ENCODE results near the gene S100A2. TPM values are rescaled to one million over a fixed set of nuclear protein-coding genes. Genes with fewer than 3 reads are reported as not detected.
"Not testable (repeated sequence)": the region's sequence is repeated elsewhere in the genome, so short reads cannot be mapped to it uniquely, and the experiment has no call there.

S100A2 gene
- total RNA-seq, 2 donors from 2014 or later, result 0.48 TPM; not detected in 1

DNA sequence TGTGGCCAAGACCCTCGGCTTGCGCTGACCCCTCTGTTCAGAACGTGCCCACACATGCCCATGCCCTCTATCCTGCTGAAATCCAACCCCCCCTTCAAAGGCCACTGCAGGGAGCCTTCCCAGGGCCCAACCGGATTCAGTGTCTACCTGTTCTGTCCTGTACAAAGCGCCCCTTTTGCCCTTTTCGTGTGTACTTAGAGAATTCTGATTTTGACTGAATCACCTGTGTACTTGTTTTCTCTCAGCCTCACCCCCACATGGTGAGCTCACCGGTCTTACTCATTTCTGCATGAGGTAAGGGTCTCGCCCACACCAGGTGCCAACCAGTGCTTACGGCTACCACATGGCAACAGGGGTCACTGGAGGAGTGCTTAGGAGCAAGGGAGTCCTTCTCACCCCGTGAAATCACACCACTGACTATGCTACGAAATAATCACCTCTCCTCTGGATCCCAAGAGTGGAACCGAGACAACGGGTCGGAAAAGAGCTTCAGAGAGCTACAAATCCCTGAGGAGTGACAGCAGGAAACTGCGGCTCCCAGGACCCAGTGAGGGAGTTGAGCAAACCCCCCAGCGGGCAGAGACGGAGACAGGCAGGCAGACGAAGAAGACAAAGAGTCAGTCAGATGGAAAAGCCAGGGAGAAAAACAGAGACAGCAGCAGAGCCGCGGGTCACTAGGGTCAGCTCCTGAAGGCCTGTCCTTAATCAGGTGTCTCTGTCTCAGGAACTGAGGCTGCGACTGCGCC is 2.1 kb upstream of the S100A2 start:
- peak overlapping the region; percentile 30 for H3K4me3 Mint-ChIP-seq

DNA sequence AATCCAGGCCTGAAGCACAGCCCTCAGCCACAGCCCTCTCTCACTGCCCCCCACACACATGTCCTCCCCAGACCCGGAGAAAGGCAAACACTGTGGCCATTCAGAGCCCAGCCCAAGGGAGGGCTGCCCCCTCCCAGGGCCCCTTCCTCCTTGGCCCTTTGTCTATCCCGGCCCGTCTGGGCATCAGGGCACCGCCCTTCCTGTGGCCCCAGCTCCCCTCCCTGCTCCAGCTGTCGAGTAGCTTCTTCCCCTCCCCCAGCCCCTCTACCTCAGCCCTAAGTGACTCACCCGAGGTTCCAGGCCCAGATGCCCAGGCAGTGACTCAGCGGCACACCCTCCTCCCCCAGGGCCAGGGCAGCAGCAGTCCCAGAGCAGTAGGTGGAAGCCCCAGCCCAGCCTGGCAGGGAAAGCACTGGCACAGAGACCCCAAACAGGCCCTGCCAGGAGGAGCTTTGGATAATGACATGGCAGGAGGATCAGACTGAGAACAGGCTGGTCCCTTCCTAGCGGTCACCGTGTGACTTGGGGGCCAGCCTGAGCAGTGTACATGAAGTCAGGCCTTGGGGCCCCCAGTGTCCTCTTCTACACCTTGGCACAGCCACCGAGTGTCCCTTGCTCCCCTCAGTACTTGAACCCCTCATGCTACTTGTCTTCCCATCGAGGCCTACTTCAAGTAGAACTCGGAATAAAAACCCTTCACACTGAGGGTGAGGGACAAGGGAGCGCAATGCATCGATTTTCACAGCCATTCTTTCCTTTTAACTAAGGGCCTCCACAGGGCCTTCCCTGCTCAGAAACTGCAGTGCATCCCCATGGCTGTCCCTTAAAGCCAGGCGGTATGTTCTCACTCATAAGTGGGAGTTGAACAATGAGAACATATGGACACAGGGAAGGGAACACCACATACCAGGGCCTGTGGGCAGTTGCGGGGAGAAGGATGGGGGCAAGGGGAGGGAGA is 1.0 kb upstream of the S100A2 start:
- Mint-ChIP-seq H3K27ac (peak overlapping the region; percentile 91 to 93), H3K9me3 (no peaks in the 10 kb centered on the region), H3K36me3 (no peaks in the 10 kb centered on the region), H3K4me1 (ENCODE audit: low read depth in 2 of 2) (peaks cover 26 to 28% of the 10 kb centered on the region in 2 donors), H3K4me3 (peak overlapping the region; percentile 55), H3K27me3 (peaks cover 15 to 16% of the 10 kb centered on the region in 2 donors)
- ATAC-seq, result peak; percentile 95
- DNase-seq (ENCODE audit: low spot score), result peak; percentile 90

More for the DNA sequence above, 2.1 kb upstream of the S100A2 start:
- H3K36me3 Mint-ChIP-seq, result no peaks in the 10 kb centered on the region
- no peaks in the 10 kb centered on the region for H3K9me3 Mint-ChIP-seq
- H3K4me1 Mint-ChIP-seq (ENCODE audit: low read depth in 2 of 2), result peaks cover 30 to 31% of the 10 kb centered on the region in 2 donors
- peak overlapping the region; percentile 70 to 91 for H3K27ac Mint-ChIP-seq
- DNase-seq (ENCODE audit: low spot score) (no peak), ATAC-seq (no peak)
- H3K27me3 Mint-ChIP-seq, result peaks cover 16 to 17% of the 10 kb centered on the region in 2 donors

DNA sequence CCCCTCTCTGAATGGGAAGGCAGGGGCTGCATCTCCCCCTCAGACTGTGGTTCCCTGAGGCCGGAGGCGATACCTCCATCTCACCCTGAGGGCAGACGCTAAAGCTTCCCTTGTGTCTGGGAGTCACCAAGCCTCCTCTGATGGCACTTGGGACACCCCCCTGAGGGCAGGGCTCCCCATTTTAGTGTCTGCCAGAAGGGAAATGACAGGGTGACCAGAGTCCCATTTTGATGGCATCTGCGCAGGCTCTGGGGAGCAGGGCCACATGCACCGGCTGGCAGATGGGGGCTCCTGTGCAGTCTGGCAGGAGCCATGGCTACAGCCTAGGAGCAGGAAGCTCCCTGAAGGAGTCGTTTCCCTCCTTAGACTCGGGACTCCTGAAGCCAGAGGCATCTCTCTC is 1.7 kb downstream of the S100A2 start:
- DNase-seq (ENCODE audit: low spot score) (no peak), ATAC-seq (no peak)
- H3K27ac Mint-ChIP-seq, result no peak overlapping the region
- H3K9me3 Mint-ChIP-seq, result no peaks in the 10 kb centered on the region
- H3K4me1 Mint-ChIP-seq (ENCODE audit: low read depth in 2 of 2), result peaks cover 23 to 28% of the 10 kb centered on the region in 2 donors
- no peaks in the 10 kb centered on the region for H3K27me3 Mint-ChIP-seq
- H3K4me3 Mint-ChIP-seq, result no peak overlapping the region
- H3K36me3 Mint-ChIP-seq, result no peaks in the 10 kb centered on the region

DNA sequence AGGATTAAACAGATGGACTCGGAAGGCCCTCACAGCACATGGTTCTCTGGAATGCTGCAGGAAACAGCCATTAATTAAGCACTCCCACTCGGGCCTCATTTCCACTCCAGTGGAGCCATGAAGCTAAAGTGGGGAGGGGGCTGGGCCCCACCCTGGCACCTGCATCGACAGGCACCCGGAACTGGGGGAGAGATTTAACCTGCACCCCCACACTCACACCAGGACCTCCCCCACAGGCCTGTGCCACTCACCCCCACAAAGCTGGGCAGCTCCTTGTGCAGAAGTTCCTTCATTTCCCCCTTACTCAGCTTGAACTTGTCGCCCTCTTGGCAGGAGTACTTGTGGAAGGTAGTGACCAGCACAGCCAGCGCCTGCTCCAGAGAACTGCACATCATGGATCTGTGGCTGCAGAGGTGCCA is 2.2 kb downstream of the S100A2 start:
- H3K27ac Mint-ChIP-seq, result no peak overlapping the region
- H3K27me3 Mint-ChIP-seq, result no peaks in the 10 kb centered on the region
- peaks cover 20 to 24% of the 10 kb centered on the region in 2 donors for H3K4me1 Mint-ChIP-seq (ENCODE audit: low read depth in 2 of 2)
- no peaks in the 10 kb centered on the region for H3K9me3 Mint-ChIP-seq
- DNase-seq (ENCODE audit: low spot score) (no peak), ATAC-seq (no peak)
- no peaks in the 10 kb centered on the region for H3K36me3 Mint-ChIP-seq
- H3K4me3 Mint-ChIP-seq, result no peak overlapping the region

DNA sequence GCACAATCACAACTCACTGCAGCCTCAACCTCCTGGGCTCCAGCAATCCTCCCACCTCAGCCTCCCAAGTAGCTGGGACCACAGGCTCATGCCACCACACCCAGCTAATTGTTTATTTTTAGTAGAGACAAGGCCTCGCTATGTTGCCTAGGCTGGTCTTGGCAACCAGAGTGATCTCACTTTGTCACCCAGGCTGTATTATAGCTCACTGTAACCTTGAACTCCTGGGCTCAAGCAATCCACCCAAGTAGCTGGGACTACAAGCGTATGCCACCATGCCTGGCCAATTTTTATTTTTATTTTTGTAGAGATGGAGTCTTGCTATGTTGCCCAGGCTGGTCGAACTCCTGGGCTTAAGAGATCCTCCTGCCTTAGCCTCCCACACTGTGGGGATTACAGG is 3.6 kb downstream of the S100A2 start:
- H3K4me3 Mint-ChIP-seq; H3K36me3 Mint-ChIP-seq; ATAC-seq; DNase-seq (ENCODE audit: low spot score); H3K27me3 Mint-ChIP-seq; H3K27ac Mint-ChIP-seq; H3K9me3 Mint-ChIP-seq: not testable (repeated sequence)
- H3K4me1 Mint-ChIP-seq (ENCODE audit: low read depth in 2 of 2), result peaks cover 13% of the 10 kb centered on the region in 2 donors

DNA sequence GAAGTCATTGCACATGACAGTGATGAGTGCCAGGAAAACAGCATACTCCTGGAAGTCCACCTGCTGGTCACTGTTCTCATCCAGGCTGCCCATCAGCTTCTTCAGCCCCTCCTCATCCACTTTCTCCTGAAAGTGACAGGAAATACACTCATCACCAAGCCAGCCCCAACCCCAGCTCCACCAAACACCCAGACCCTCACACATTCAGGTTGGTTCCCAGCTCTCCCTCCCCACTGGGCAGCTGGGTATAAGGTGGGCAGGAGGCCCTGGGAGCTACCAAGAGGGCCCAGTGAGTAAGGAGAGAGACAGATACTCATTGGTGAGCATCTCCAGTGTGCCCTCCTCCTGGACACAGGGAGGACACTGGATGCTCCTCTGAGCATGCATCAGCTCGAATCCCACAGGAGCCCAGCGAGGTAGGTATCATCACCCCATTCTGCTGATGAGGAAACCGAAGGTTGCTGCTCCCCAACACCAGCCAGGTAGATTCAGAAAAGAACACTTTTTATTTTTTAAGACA is 4.1 kb downstream of the S100A2 start:
- Mint-ChIP-seq H3K4me1 (ENCODE audit: low read depth in 2 of 2) (peaks cover 8% of the 10 kb centered on the region in 2 donors), H3K9me3 (no peaks in the 10 kb centered on the region), H3K27ac (no peak overlapping the region), H3K36me3 (no peaks in the 10 kb centered on the region), H3K27me3 (no peaks in the 10 kb centered on the region), H3K4me3 (no peak overlapping the region)
- ATAC-seq (no peak), DNase-seq (ENCODE audit: low spot score) (no peak)

DNA sequence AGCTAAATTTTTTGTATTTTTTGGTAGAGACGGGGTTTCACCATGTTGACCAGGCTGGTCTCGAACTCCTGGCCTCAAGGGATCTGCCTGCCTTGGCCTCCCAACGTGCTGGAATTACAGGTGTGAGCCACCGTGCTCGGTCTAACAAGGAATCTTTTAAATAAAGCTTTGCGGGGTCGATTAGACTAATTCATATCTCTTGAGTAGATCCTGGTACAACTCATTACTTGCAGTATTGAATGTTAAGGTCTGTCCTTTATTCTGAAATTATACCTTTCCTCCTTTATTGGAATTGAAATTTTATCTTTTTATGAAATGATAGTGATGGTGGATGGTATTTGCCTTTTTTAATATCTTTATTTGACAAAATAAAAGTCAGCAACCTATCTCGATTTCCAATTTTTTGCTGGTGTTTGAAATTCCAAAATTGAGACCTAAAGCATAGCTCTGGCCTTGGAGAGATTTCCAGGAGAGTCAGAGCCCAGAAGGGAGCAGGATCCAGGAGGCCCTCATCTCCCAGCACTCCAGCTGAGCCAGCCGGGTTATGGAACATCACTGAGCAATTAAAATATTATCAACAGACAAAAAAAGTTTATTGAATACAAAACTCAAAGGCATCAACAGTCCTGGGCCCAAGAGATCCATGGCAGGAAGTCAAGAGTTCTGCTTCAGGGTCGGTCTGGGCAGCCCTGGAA is 4.7 kb downstream of the S100A2 start:
- Mint-ChIP-seq H3K27me3 (no peaks in the 10 kb centered on the region), H3K4me3 (no peak overlapping the region), H3K4me1 (ENCODE audit: low read depth in 2 of 2) (peaks cover 4% of the 10 kb centered on the region in 2 donors), H3K27ac (no peak overlapping the region), H3K9me3 (no peaks in the 10 kb centered on the region), H3K36me3 (no peaks in the 10 kb centered on the region)
- DNase-seq (ENCODE audit: low spot score), result no peak
- no peak for ATAC-seq

DNA sequence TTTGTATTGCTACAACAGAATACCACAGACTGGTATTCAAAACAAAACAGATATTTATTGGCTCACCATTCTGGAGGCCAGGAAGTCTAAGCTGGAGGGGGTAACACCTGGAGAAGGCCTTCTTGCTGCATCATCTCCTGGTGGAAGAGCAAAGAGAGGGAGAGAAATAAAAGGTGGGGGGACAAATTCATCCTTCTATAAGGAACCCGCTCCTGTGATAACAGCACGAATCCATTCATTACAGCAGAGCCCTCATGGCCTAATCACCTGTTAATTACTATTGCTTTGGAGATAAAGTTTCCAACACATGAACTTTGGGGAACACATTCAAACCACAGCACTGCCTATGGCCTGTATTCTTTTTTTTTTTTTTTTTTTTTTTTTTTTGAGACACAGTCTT is 5.4 kb downstream of the S100A2 start:
- Mint-ChIP-seq H3K4me3 (no peak overlapping the region), H3K36me3 (no peaks in the 10 kb centered on the region), H3K9me3 (no peaks in the 10 kb centered on the region), H3K27ac (no peak overlapping the region), H3K4me1 (ENCODE audit: low read depth in 2 of 2) (no peaks in the 10 kb centered on the region), H3K27me3 (no peaks in the 10 kb centered on the region)
- DNase-seq (ENCODE audit: low spot score) (no peak), ATAC-seq (no peak)

DNA sequence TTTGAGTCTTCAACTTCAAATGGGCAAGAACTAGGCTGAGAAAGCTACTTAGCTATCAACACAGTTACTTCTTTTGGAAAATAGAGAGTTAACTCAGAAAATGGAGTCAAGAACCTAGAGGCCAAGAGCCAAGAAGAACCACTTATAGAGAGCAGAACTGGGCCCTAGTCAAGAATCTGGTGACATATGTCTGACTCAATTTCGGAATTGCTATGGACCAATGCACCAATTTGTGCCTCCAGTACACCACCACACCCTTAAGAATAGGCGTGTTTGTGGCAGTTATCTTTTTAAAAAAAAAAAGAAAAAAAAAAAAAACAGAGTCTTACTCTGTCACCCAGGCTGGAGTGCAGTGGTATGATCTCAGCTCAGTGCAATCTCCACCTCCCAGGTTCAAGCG is 7.8 kb downstream of the S100A2 start:
- no peak overlapping the region for H3K27ac Mint-ChIP-seq
- no peaks in the 10 kb centered on the region for H3K36me3 Mint-ChIP-seq
- DNase-seq (ENCODE audit: low spot score), result no peak
- ATAC-seq, result no peak
- H3K9me3 Mint-ChIP-seq, result no peaks in the 10 kb centered on the region
- no peaks in the 10 kb centered on the region for H3K27me3 Mint-ChIP-seq
- H3K4me1 Mint-ChIP-seq (ENCODE audit: low read depth in 2 of 2), result peaks cover 0 to 4% of the 10 kb centered on the region in 2 donors
- no peak overlapping the region for H3K4me3 Mint-ChIP-seq

DNA sequence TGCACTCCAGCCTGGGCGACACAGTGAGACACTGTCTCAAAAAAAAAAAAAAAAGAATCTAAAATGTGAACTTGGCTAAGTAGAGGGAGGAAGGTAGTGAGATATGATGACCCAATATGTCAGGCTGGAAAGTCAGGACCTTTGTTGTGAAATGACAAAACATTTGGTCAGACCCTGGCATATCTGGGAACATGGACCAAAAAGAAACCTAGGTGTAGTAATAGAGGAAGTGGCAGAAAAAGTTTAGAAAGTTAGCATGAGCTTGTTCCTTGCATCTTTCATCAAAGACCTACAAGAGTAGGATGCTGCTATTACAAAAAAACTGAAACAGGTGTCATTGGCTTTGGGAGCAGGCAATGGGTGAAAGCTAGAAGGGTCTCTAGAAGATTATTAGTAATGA is 9.3 kb downstream of the S100A2 start:
- Mint-ChIP-seq H3K27me3 (no peaks in the 10 kb centered on the region), H3K9me3 (no peaks in the 10 kb centered on the region), H3K4me3 (no peak overlapping the region), H3K36me3 (no peaks in the 10 kb centered on the region), H3K4me1 (ENCODE audit: low read depth in 2 of 2) (peaks cover 0 to 4% of the 10 kb centered on the region in 2 donors), H3K27ac (no peak overlapping the region)
- DNase-seq (ENCODE audit: low spot score), result no peak
- no peak for ATAC-seq

DNA sequence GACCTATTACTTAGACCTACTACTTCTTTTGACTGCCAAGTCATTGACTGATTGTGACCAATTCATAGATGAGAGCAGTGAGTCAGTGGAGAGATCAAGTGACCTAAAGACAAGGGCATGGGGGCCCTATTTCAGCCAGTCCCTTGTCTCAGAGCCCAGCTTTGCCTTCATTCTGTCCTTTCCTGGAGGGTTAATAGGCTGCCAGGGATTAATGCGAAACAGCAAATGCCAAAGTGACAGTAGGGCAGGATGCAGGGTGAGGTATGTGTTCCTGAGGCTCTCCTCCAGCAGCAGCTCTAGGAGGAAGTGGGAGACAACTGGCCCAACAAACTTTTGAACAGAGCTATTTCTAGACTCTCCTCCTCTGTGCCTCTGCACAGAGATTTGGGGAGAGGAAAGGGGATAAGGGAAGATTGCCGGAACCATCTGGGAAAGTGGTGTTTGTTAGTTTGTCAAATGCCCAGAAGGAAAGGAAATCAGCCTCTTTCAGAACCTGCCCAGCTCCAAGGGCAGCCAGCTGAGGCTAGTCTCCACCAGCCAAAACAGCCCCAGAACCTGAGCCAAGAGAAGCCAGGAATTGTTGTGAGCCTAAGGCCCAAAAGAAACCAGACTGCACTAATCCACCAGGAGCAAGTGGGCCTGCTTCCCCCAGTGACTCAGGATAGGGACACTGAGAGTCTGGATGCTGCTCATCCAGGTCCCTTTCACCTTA is 11.7 kb downstream of the S100A2 start:
- Mint-ChIP-seq H3K36me3 (no peaks in the 10 kb centered on the region), H3K4me3 (no peak overlapping the region), H3K27ac (peak overlapping the region in 1 of 2 donors; percentile 60), H3K4me1 (ENCODE audit: low read depth in 2 of 2) (peaks cover 0 to 7% of the 10 kb centered on the region in 2 donors), H3K9me3 (no peaks in the 10 kb centered on the region), H3K27me3 (peaks cover 0 to 3% of the 10 kb centered on the region in 2 donors)
- ATAC-seq (no peak), DNase-seq (ENCODE audit: low spot score) (no peak)

DNA sequence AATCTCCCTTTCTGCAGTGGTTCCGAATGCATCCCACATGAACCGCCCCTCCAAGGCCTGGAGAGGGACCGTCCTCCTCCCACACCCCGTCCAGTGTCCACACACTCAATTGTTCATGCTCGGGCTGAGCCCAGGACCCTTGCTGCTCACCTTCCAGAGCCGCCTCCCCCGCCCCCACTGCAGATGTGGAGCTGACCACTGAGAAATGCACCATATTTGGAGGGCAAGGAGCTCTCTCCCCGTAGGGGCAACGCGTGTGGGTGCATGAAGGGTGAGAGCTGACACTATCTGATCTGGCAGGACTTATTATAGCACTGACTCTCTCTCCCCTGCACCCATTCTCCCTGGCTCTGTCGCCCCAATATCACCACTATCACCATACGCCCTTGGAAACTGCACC is 12.5 kb downstream of the S100A2 start:
- Mint-ChIP-seq H3K9me3 (no peaks in the 10 kb centered on the region), H3K36me3 (no peaks in the 10 kb centered on the region), H3K4me1 (ENCODE audit: low read depth in 2 of 2) (peaks cover 0 to 7% of the 10 kb centered on the region in 2 donors), H3K4me3 (no peak overlapping the region), H3K27me3 (peaks cover 0 to 3% of the 10 kb centered on the region in 2 donors), H3K27ac (peak overlapping the region in 1 of 2 donors; percentile 60)
- no peak for ATAC-seq
- DNase-seq (ENCODE audit: low spot score), result no peak

DNA sequence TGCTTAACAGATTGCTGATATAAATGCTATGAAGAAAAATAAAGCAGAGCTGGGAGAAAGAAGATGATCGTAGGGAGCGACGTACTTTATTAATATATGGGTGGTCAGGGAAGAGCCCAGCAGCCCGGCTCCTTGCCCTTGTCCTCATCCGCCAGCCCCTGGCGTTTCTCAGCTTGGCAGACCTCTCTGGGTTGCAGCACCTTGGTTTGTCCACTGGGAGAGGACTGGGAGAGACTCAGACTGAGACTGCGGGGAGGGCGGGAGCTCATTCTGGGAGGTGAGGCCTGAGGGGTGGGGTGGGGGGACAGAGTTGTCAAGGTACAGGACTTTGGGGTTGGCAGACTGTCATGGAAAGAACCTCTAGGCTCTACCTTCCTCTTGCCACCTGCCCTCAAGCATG is 13.3 kb downstream of the S100A2 start:
- ATAC-seq, result no peak

More for the DNA sequence above, 13.3 kb downstream of the S100A2 start:
- Mint-ChIP-seq H3K36me3 (no peaks in the 10 kb centered on the region), H3K9me3 (no peaks in the 10 kb centered on the region), H3K27me3 (peaks cover 0 to 3% of the 10 kb centered on the region in 2 donors), H3K4me3 (no peak overlapping the region), H3K27ac (no peak overlapping the region), H3K4me1 (ENCODE audit: low read depth in 2 of 2) (peaks cover 0 to 7% of the 10 kb centered on the region in 2 donors)
- DNase-seq (ENCODE audit: low spot score), result no peak

Data from natural killer cell treated with Interleukin-12 subunit alpha and Interleukin-12 subunit beta and Interleukin-15 and Interleukin-18, amount 100 ng/mL, for 72 hours (primary cell).